WTC11 (cell line): ENCODE results near the gene NUP35. TPM values are rescaled to one million over a fixed set of nuclear protein-coding genes. Genes with fewer than 3 reads are reported as not detected.
"Not testable (repeated sequence)": the region's sequence is repeated elsewhere in the genome, so short reads cannot be mapped to it uniquely, and the experiment has no call there.

Experiments used
- ATAC-seq: fragments of 200-7000 bp; cut with Tn5 transposase; 2 replicates; pipeline ENCODE4 v1.10.0; 2021; ENCODE audit warnings: mild to moderate bottlenecking, moderate library complexity
- CTCF ChIA-PET: fragments of 300-600 bp; sonication (Branson Sonifier 250); formaldehyde crosslinking; loops from one replicate; lab custom pipeline; 2021; ENCODE audit warnings: antibody characterized with exemption; lab: Charles Lee
- POLR2A ChIA-PET: fragments of 350-600 bp; sonication (Branson Sonifier 250); formaldehyde crosslinking; loops from one replicate; lab custom pipeline; 2021; ENCODE audit warnings: antibody characterized with exemption; lab: Charles Lee
- DNase-seq: peaks from one replicate; pipeline ENCODE4 v3.0.0; 2021; ENCODE audit warnings: low spot score
- H3K27ac Mint-ChIP-seq: 2 replicates; pipeline ENCODE4 v1.8.0; 2021; ENCODE audit warnings: mixed read lengths
- H3K27me3 Mint-ChIP-seq: 2 replicates; pipeline ENCODE4 v1.8.0; 2021; ENCODE audit warnings: low read depth, mild to moderate bottlenecking, moderate library complexity, mixed read lengths
- H3K36me3 Mint-ChIP-seq: 2 replicates; pipeline ENCODE4 v1.8.0; 2021; ENCODE audit warnings: mixed read lengths
- H3K4me1 Mint-ChIP-seq: 2 replicates; pipeline ENCODE4 v1.8.0; 2022; ENCODE audit warnings: mixed read lengths
- H3K4me3 Mint-ChIP-seq: 2 replicates; pipeline ENCODE4 v1.8.0; 2021; ENCODE audit warnings: mild to moderate bottlenecking, moderate library complexity, mixed read lengths
- H3K9me3 Mint-ChIP-seq: 2 replicates; pipeline ENCODE4 v1.8.0; 2021; ENCODE audit warnings: mixed read lengths
- AFF4 ChIP-seq: sonication (generic); formaldehyde crosslinking; IDR thresholded peaks from 2 replicates; pipeline ENCODE4 v1.8.1; 2023; ENCODE audit warnings: mild to moderate bottlenecking, missing genetic modification reagents, borderline replicate concordance
- ERG ChIP-seq: fragments of 250-450 bp; sonication (Bioruptor Pico); IDR thresholded peaks from 2 replicates; pipeline ENCODE4 v1.8.0; 2021; ENCODE audit warnings: mild to moderate bottlenecking
- IRF1 ChIP-seq: sonication (generic); formaldehyde crosslinking; IDR thresholded peaks from 2 replicates; pipeline ENCODE4 v1.8.0; 2023; ENCODE audit warnings: missing genetic modification reagents
- MLX ChIP-seq: sonication (generic); formaldehyde crosslinking; IDR thresholded peaks from 2 replicates; pipeline ENCODE4 v1.8.1; 2023; ENCODE audit warnings: mild to moderate bottlenecking, missing genetic modification reagents, moderate library complexity
- NFATC4 ChIP-seq: fragments of 250-450 bp; sonication (Bioruptor Pico); IDR thresholded peaks from 2 replicates; pipeline ENCODE4 v1.9.0; 2021; ENCODE audit warnings: mild to moderate bottlenecking
- NR2C2 ChIP-seq: sonication (generic); formaldehyde crosslinking; IDR thresholded peaks from 2 replicates; pipeline ENCODE4 v1.8.0; 2022; ENCODE audit warnings: mild to moderate bottlenecking, missing genetic modification reagents
- PREB ChIP-seq: sonication (generic); formaldehyde crosslinking; IDR thresholded peaks from 2 replicates; pipeline ENCODE4 v1.8.1; 2022; ENCODE audit warnings: mild to moderate bottlenecking, missing genetic modification reagents, moderate library complexity, borderline replicate concordance
- TEAD1 ChIP-seq: sonication (generic); formaldehyde crosslinking; IDR thresholded peaks from 2 replicates; pipeline ENCODE4 v1.8.0; 2022; ENCODE audit warnings: mild to moderate bottlenecking, missing genetic modification reagents
- TP53 ChIP-seq: sonication (generic); formaldehyde crosslinking; IDR thresholded peaks from 2 replicates; pipeline ENCODE4 v1.8.1; 2023; ENCODE audit warnings: mild to moderate bottlenecking, missing genetic modification reagents
- ZBTB43 ChIP-seq: sonication (generic); formaldehyde crosslinking; IDR thresholded peaks from 2 replicates; pipeline ENCODE4 v1.8.1; 2023; ENCODE audit warnings: mild to moderate bottlenecking, missing genetic modification reagents
- ZNF263 ChIP-seq: sonication (generic); formaldehyde crosslinking; IDR thresholded peaks from 2 replicates; pipeline ENCODE4 v1.8.1; 2022; ENCODE audit warnings: low read depth, mild to moderate bottlenecking, moderate library complexity, missing genetic modification reagents
- total RNA-seq: library from RNA; stranded (reverse); gene quantifications from 3 replicates; pipeline ENCODE4 v1.2.3, GENCODE V29; 2021
- TF ChIP-seq, protein P1 (sequence below): fragments of 250-450 bp; sonication (Bioruptor Pico); IDR thresholded peaks from 2 replicates; pipeline ENCODE4 v1.9.0; 2021; ENCODE audit warnings: mild to moderate bottlenecking
- TF ChIP-seq, protein P2 (sequence below): sonication (generic); formaldehyde crosslinking; IDR thresholded peaks from 2 replicates; pipeline ENCODE4 v1.8.0; 2023; ENCODE audit warnings: mild to moderate bottlenecking, missing genetic modification reagents
- TF ChIP-seq, protein P3 (sequence below): fragments of 200-600 bp; IDR thresholded peaks from 2 replicates; pipeline ENCODE4 v1.8.0; 2022; ENCODE audit warnings: antibody characterized with exemption
- TF ChIP-seq, protein P4 (sequence below): fragments of 250-450 bp; sonication (Bioruptor Pico); IDR thresholded peaks from 2 replicates; pipeline ENCODE4 v1.9.0; 2021; ENCODE audit warnings: moderate library complexity, mild to moderate bottlenecking, inconsistent platforms, borderline replicate concordance

Gene NUP35
- total RNA-seq, 1 experiment from 2014 or later = 39.5 TPM

DNA sequence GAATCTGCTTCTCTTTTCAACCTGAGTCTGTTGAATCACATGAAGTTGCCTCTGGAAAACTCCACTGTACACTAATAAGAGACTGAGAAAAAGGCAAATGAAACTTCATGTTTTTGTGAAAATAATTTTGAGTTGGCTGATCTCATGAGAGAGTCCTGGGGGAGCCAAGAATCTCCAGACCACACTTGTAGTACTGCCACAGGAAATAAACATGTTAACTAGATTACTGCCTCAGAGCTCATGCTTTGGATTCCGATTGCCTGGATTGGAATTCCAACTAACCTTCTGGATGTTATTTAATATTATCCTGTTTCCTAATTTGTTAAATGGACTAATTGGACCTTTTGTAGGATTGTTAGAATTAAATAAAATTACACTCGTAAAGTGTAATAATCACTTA is 25.2 kb downstream of the NUP35 start:
- no peak overlapping the region for H3K4me3 Mint-ChIP-seq
- H3K36me3 Mint-ChIP-seq = peaks cover 66% of the 10 kb centered on the region
- peaks cover 37% of the 10 kb centered on the region for H3K4me1 Mint-ChIP-seq
- peak overlapping the region; percentile 93 for H3K27ac Mint-ChIP-seq
- H3K9me3 Mint-ChIP-seq = peaks cover 24% of the 10 kb centered on the region
- H3K27me3 Mint-ChIP-seq = no peaks in the 10 kb centered on the region
- ChIA-PET CTCF (interaction anchor here (1.0 kb wide), 1 partner anchor 169 kb away, joined by 3 read pairs; no protein-coding TSS in a partner anchor), POLR2A (interaction anchor here (0.6 kb wide), 1 partner anchor 1196 kb away, joined by 5 read pairs; no protein-coding TSS in a partner anchor)
- ATAC-seq = peak; percentile 55
- TF ChIP-seq NFATC4 (CRISPR knock-in tag) = no peak
- TF ChIP-seq NR2C2 (CRISPR knock-in tag) = no peak
- TF ChIP-seq ZNF263 (CRISPR knock-in tag) = no peak
- no peak for TF ChIP-seq TP53 (CRISPR knock-in tag)
- TF ChIP-seq, protein P1, sequence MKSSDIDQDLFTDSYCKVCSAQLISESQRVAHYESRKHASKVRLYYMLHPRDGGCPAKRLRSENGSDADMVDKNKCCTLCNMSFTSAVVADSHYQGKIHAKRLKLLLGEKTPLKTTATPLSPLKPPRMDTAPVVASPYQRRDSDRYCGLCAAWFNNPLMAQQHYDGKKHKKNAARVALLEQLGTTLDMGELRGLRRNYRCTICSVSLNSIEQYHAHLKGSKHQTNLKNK (CRISPR knock-in tag) = no peak
- TF ChIP-seq, protein P2, sequence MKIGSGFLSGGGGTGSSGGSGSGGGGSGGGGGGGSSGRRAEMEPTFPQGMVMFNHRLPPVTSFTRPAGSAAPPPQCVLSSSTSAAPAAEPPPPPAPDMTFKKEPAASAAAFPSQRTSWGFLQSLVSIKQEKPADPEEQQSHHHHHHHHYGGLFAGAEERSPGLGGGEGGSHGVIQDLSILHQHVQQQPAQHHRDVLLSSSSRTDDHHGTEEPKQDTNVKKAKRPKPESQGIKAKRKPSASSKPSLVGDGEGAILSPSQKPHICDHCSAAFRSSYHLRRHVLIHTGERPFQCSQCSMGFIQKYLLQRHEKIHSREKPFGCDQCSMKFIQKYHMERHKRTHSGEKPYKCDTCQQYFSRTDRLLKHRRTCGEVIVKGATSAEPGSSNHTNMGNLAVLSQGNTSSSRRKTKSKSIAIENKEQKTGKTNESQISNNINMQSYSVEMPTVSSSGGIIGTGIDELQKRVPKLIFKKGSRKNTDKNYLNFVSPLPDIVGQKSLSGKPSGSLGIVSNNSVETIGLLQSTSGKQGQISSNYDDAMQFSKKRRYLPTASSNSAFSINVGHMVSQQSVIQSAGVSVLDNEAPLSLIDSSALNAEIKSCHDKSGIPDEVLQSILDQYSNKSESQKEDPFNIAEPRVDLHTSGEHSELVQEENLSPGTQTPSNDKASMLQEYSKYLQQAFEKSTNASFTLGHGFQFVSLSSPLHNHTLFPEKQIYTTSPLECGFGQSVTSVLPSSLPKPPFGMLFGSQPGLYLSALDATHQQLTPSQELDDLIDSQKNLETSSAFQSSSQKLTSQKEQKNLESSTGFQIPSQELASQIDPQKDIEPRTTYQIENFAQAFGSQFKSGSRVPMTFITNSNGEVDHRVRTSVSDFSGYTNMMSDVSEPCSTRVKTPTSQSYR (CRISPR knock-in tag) = no peak
- no peak for TF ChIP-seq ERG
- TF ChIP-seq IRF1 = no peak
- TF ChIP-seq, protein P3, sequence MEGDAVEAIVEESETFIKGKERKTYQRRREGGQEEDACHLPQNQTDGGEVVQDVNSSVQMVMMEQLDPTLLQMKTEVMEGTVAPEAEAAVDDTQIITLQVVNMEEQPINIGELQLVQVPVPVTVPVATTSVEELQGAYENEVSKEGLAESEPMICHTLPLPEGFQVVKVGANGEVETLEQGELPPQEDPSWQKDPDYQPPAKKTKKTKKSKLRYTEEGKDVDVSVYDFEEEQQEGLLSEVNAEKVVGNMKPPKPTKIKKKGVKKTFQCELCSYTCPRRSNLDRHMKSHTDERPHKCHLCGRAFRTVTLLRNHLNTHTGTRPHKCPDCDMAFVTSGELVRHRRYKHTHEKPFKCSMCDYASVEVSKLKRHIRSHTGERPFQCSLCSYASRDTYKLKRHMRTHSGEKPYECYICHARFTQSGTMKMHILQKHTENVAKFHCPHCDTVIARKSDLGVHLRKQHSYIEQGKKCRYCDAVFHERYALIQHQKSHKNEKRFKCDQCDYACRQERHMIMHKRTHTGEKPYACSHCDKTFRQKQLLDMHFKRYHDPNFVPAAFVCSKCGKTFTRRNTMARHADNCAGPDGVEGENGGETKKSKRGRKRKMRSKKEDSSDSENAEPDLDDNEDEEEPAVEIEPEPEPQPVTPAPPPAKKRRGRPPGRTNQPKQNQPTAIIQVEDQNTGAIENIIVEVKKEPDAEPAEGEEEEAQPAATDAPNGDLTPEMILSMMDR = no peak
- no peak for TF ChIP-seq ZBTB43 (CRISPR knock-in tag)
- no peak for TF ChIP-seq PREB (CRISPR knock-in tag)
- TF ChIP-seq MLX (CRISPR knock-in tag) = no peak
- no peak for TF ChIP-seq AFF4 (CRISPR knock-in tag)
- TF ChIP-seq TEAD1 (CRISPR knock-in tag) = no peak
- TF ChIP-seq, protein P4, sequence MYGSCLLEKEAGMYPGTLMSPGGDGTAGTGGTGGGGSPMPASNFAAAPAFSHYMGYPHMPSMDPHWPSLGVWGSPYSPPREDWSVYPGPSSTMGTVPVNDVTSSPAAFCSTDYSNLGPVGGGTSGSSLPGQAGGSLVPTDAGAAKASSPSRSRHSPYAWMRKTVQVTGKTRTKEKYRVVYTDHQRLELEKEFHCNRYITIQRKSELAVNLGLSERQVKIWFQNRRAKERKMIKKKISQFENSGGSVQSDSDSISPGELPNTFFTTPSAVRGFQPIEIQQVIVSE (CRISPR knock-in tag) = no peak
- DNase-seq = no peak

- POLR2A ChIA-PET, CTCF ChIA-PET: not testable (repeated sequence)
Observed at GRCh38 chr2:183152280-183152679, 28.0 kb downstream of the NUP35 start.

More at GRCh38 chr2:183152280-183152679, 28.0 kb downstream of the NUP35 start:
- not testable (repeated sequence) for H3K27ac Mint-ChIP-seq, H3K27me3 Mint-ChIP-seq, H3K4me3 Mint-ChIP-seq, DNase-seq, ATAC-seq
- Mint-ChIP-seq H3K36me3 (peaks cover 53% of the 10 kb centered on the region), H3K9me3 (peaks cover 25% of the 10 kb centered on the region), H3K4me1 (peaks cover 39% of the 10 kb centered on the region)
